Stimulated activated CD4-positive, alpha-beta T cell treated with anti-CD3 and anti-CD28 coated beads, Interleukin-15, amount 100 ng/mL, for 1 hour (primary cell): Measurements from ENCODE around the gene RUFY2.
"Not testable (repeated sequence)": the region's sequence is repeated elsewhere in the genome, so short reads cannot be mapped to it uniquely, and the experiment has no call there.

ENCODE experiments used
- DNase-seq, 2 donors: peaks; one replicate each; pipeline ENCODE4 v3.0.0-alpha.2; 2020; ENCODE audit warnings: low read depth in 1 of 2, low spot score in 1 of 2

RUFY2 gene

GRCh38 chr10:68327889-68328786 lies 78.9 kb downstream of the RUFY2 start:
- DNase-seq: no peak

GRCh38 chr10:68324396-68324795 lies 82.7 kb downstream of the RUFY2 start:
- DNase-seq: not testable (repeated sequence)

GRCh38 chr10:68318331-68319059 lies 88.6 kb downstream of the RUFY2 start:
- no peak for DNase-seq

- DNase-seq: no peak
Observed at GRCh38 chr10:68315582-68315981, 91.5 kb downstream of the RUFY2 start.

- DNase-seq: not testable (repeated sequence)
Observed at GRCh38 chr10:68314930-68315329, 92.1 kb downstream of the RUFY2 start.

- no peak for DNase-seq
Observed at GRCh38 chr10:68310531-68310930, 96.5 kb downstream of the RUFY2 start.

- DNase-seq: no peak
Observed at GRCh38 chr10:68305854-68306253, 101.2 kb downstream of the RUFY2 start.

GRCh38 chr10:68303849-68304412 lies 103.1 kb downstream of the RUFY2 start:
- DNase-seq: no peak

GRCh38 chr10:68302871-68303270 lies 104.2 kb downstream of the RUFY2 start:
- DNase-seq: no peak

- DNase-seq: no peak
Observed at GRCh38 chr10:68302503-68302823, 104.6 kb downstream of the RUFY2 start.

GRCh38 chr10:68301790-68302502 lies 105.1 kb downstream of the RUFY2 start:
- DNase-seq: no peak

- no peak for DNase-seq
Observed at GRCh38 chr10:68301301-68301700, 105.8 kb downstream of the RUFY2 start.

GRCh38 chr10:68296843-68297663 lies 110.0 kb downstream of the RUFY2 start:
- no peak for DNase-seq
